ENCODE data around the gene ITGB5. TPM values are rescaled to one million over a fixed set of nuclear protein-coding genes. Genes with fewer than 3 reads are reported as not detected.

The ITGB5 gene, protein sequence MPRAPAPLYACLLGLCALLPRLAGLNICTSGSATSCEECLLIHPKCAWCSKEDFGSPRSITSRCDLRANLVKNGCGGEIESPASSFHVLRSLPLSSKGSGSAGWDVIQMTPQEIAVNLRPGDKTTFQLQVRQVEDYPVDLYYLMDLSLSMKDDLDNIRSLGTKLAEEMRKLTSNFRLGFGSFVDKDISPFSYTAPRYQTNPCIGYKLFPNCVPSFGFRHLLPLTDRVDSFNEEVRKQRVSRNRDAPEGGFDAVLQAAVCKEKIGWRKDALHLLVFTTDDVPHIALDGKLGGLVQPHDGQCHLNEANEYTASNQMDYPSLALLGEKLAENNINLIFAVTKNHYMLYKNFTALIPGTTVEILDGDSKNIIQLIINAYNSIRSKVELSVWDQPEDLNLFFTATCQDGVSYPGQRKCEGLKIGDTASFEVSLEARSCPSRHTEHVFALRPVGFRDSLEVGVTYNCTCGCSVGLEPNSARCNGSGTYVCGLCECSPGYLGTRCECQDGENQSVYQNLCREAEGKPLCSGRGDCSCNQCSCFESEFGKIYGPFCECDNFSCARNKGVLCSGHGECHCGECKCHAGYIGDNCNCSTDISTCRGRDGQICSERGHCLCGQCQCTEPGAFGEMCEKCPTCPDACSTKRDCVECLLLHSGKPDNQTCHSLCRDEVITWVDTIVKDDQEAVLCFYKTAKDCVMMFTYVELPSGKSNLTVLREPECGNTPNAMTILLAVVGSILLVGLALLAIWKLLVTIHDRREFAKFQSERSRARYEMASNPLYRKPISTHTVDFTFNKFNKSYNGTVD
- total RNA-seq (2021) (292 to 339 TPM (median 296 TPM) in 3 replicates), Bru-seq, nascent RNA (percentile 91 among the genes with signal in this experiment)
- long read RNA-seq, experiment 1, full-length matches to known transcripts = 1,291 of 1,851 reads
- long read RNA-seq, experiment 1, partial matches to known transcripts = 201 of 1,851 reads
- long read RNA-seq, experiment 1, other reads (novel, unspliced or antisense) = 359 of 1,851 reads
- long read RNA-seq, experiment 2, full-length matches to known transcripts = 82 of 352 reads
- long read RNA-seq, experiment 2, partial matches to known transcripts = 147 of 352 reads
- long read RNA-seq, experiment 2, other reads (novel, unspliced or antisense) = 123 of 352 reads
- long read RNA-seq, experiment 3, partial matches to known transcripts = 10 of 16 reads
- long read RNA-seq, experiment 3, other reads (novel, unspliced or antisense) = 6 of 16 reads

DNA sequence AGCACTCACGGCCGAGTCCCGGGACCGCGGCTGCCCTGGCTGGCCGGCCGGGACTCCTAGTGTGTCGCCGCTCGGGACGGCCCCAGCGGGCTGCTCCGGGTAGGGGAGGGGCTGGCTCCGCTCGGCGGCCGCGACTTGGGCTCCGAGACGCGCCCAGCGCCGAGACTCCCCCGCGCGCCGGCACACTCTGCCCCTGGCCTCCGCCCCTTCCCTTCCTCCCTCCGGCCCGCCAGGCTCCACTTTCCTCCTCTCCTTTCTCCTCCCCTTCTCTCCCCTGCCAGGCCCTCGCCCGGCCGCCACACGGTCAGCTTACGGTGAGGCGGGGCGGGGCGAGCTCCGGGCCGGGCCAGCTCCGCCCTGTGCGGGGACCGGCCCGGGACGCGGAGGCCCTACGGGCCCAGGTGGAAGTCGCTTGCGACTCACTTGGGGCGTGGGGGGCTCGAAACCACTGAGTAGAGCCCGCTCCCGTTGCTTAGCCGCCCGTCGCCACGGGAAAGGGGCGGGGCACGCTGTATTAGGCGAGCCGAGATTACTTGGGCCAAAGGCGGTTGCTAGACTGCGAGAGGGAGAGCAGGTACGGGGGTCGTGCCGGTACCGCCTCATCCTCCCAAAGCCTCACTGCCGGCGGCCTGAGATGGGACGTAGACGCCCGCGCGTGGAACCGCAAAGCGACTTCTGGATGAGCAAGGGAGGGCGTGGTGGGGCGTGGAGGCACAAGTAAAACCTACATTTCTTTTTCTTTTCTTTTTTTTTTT lies at the start of gene ITGB5:
ITGB5 (minus strand) TSS at position 189 of the 755 bp plus-strand sequence. CDS start 365 bp downstream, outside the sequence.
- Mint-ChIP-seq H3K4me3 (peak within 1 kb of the TSS; percentile 88), H3K4me1 (peaks cover 72% of the 10 kb centered on the region), H3K36me3 (peaks cover 7% of the 10 kb centered on the region; the same call in 1 of the 2 replicates), H3K9me3 (no peaks in the 10 kb centered on the region), H3K27ac (peak within 1 kb of the TSS; percentile 96), H3K27me3 (ENCODE audit: low read depth) (no peaks in the 10 kb centered on the region)
- ChIA-PET POLR2A (no interaction called here), CTCF (interaction anchor here (1.0 to 1.8 kb wide), 2 partner anchors 14 to 60 kb away, joined by 3 to 8 read pairs; no protein-coding TSS in a partner anchor)
- peak; percentile 84 for DNase-seq (ENCODE audit: low spot score)
- peak; percentile 49 for ATAC-seq
- TF ChIP-seq CREB1 (CRISPR knock-in tag; IDR thresholded peaks at IDR 0.05) (no peak), ZNF416 (CRISPR knock-in tag; IDR thresholded peaks at IDR 0.05) (peak; percentile 94), CREM (CRISPR knock-in tag; IDR thresholded peaks at IDR 0.05) (no peak), EMX1 (CRISPR knock-in tag; IDR thresholded peaks at IDR 0.05) (peak; percentile 64; the same call in 1 of the 2 replicates), GRHL2 (CRISPR knock-in tag; IDR thresholded peaks at IDR 0.05; ENCODE audit: insufficient replicate concordance, severe bottlenecking) (no peak), ELF4 (CRISPR knock-in tag; IDR thresholded peaks at IDR 0.05; ENCODE audit: low read depth) (0 out of 2 replicates have a peak, but pooled peaks have one; percentile 38), IRF2 (CRISPR knock-in tag; IDR thresholded peaks at IDR 0.05; ENCODE audit: borderline replicate concordance, low read depth) (no peak), ZNF423 (CRISPR knock-in tag; IDR thresholded peaks at IDR 0.05) (no peak), SMAD3 (CRISPR knock-in tag; IDR thresholded peaks at IDR 0.05; ENCODE audit: borderline replicate concordance) (0 out of 2 replicates have a peak, but pooled peaks have one; percentile 28), ATF1 (CRISPR knock-in tag; IDR thresholded peaks at IDR 0.05) (no peak), TEAD1 (CRISPR knock-in tag; IDR thresholded peaks at IDR 0.05) (peak; percentile 11; the same call in 1 of the 2 replicates), PRRX2 (CRISPR knock-in tag; IDR thresholded peaks at IDR 0.05) (0 out of 2 replicates have a peak, but pooled peaks have one; percentile 7), ZNF317 (CRISPR knock-in tag; IDR thresholded peaks at IDR 0.05; ENCODE audit: borderline replicate concordance, low read depth) (no peak), KAT7 (CRISPR knock-in tag; IDR thresholded peaks at IDR 0.05; ENCODE audit: borderline replicate concordance) (0 out of 2 replicates have a peak, but pooled peaks have one; percentile 40), NFATC4 (CRISPR knock-in tag; IDR thresholded peaks at IDR 0.05) (peak; percentile 71; the same call in 1 of the 2 replicates), SOX15 (CRISPR knock-in tag; IDR thresholded peaks at IDR 0.05) (no peak), MYBL2 (CRISPR knock-in tag; IDR thresholded peaks at IDR 0.05) (0 out of 2 replicates have a peak, but pooled peaks have one; percentile 76), ZNF396 (CRISPR knock-in tag; IDR thresholded peaks at IDR 0.05; ENCODE audit: borderline replicate concordance) (no peak), ZBTB21 (CRISPR knock-in tag; IDR thresholded peaks at IDR 0.05; ENCODE audit: borderline replicate concordance) (peak; percentile 58; the same call in 1 of the 2 replicates), NFE2L1 (CRISPR knock-in tag; IDR thresholded peaks at IDR 0.05) (no peak)
- TF ChIP-seq, protein P1, sequence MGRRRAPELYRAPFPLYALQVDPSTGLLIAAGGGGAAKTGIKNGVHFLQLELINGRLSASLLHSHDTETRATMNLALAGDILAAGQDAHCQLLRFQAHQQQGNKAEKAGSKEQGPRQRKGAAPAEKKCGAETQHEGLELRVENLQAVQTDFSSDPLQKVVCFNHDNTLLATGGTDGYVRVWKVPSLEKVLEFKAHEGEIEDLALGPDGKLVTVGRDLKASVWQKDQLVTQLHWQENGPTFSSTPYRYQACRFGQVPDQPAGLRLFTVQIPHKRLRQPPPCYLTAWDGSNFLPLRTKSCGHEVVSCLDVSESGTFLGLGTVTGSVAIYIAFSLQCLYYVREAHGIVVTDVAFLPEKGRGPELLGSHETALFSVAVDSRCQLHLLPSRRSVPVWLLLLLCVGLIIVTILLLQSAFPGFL (CRISPR knock-in tag; IDR thresholded peaks at IDR 0.05; ENCODE audit: borderline replicate concordance) = no peak
- TF ChIP-seq, protein P2, sequence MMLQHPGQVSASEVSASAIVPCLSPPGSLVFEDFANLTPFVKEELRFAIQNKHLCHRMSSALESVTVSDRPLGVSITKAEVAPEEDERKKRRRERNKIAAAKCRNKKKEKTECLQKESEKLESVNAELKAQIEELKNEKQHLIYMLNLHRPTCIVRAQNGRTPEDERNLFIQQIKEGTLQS (CRISPR knock-in tag; conservative IDR thresholded peaks at IDR 0.05) = no peak
- TF ChIP-seq, protein P3, sequence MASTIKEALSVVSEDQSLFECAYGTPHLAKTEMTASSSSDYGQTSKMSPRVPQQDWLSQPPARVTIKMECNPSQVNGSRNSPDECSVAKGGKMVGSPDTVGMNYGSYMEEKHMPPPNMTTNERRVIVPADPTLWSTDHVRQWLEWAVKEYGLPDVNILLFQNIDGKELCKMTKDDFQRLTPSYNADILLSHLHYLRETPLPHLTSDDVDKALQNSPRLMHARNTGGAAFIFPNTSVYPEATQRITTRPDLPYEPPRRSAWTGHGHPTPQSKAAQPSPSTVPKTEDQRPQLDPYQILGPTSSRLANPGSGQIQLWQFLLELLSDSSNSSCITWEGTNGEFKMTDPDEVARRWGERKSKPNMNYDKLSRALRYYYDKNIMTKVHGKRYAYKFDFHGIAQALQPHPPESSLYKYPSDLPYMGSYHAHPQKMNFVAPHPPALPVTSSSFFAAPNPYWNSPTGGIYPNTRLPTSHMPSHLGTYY (CRISPR knock-in tag; IDR thresholded peaks at IDR 0.05) = 0 out of 2 replicates have a peak, but pooled peaks have one; percentile 24
- TF ChIP-seq, protein P4, sequence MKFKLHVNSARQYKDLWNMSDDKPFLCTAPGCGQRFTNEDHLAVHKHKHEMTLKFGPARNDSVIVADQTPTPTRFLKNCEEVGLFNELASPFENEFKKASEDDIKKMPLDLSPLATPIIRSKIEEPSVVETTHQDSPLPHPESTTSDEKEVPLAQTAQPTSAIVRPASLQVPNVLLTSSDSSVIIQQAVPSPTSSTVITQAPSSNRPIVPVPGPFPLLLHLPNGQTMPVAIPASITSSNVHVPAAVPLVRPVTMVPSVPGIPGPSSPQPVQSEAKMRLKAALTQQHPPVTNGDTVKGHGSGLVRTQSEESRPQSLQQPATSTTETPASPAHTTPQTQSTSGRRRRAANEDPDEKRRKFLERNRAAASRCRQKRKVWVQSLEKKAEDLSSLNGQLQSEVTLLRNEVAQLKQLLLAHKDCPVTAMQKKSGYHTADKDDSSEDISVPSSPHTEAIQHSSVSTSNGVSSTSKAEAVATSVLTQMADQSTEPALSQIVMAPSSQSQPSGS (CRISPR knock-in tag; IDR thresholded peaks at IDR 0.05; ENCODE audit: borderline replicate concordance, low read depth) = no peak
- TF ChIP-seq, protein P5, sequence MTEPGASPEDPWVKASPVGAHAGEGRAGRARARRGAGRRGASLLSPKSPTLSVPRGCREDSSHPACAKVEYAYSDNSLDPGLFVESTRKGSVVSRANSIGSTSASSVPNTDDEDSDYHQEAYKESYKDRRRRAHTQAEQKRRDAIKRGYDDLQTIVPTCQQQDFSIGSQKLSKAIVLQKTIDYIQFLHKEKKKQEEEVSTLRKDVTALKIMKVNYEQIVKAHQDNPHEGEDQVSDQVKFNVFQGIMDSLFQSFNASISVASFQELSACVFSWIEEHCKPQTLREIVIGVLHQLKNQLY (CRISPR knock-in tag; IDR thresholded peaks at IDR 0.05) = no peak
- TF ChIP-seq, protein P6, sequence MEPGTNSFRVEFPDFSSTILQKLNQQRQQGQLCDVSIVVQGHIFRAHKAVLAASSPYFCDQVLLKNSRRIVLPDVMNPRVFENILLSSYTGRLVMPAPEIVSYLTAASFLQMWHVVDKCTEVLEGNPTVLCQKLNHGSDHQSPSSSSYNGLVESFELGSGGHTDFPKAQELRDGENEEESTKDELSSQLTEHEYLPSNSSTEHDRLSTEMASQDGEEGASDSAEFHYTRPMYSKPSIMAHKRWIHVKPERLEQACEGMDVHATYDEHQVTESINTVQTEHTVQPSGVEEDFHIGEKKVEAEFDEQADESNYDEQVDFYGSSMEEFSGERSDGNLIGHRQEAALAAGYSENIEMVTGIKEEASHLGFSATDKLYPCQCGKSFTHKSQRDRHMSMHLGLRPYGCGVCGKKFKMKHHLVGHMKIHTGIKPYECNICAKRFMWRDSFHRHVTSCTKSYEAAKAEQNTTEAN (CRISPR knock-in tag; IDR thresholded peaks at IDR 0.05) = 0 out of 2 replicates have a peak, but pooled peaks have one; percentile 54

All from WTC11 (cell line).